SH-SY5Y (cell line): ENCODE results near the gene CAMK1G.

ENCODE experiments used
- GATA2 ChIP-seq: IDR thresholded peaks from 2 replicates; pipeline ENCODE4 v1.6.1; 2011; ENCODE audit warnings: mild to moderate bottlenecking, low read depth, low read length
- GATA3 ChIP-seq: IDR thresholded peaks from 2 replicates; pipeline ENCODE4 v1.6.1; 2011; ENCODE audit warnings: low read depth, mild to moderate bottlenecking, low read length, moderate library complexity

GRCh38 chr1:209569455-209570207, 13.9 kb upstream of the CAMK1G start:
- TF ChIP-seq GATA2 (no peak), GATA3 (no peak)
